SHP77 treated with DMSO at 0.1 percent for 48 hours (cell line): Measurements from ENCODE around the gene EEF1AKMT4.

Source experiments
- DNase-seq: peaks from one replicate; lab custom pipeline; 2025; lab: John Stamatoyannopoulos, UW

Gene EEF1AKMT4

GRCh38 chr3:184249412-184250166 lies at the start of gene EEF1AKMT4:
TSS of gene EEF1AKMT4 (plus strand) at chr3:184249672. CDS start at chr3:184249695, 23 bp downstream.
- DNase-seq = peak; percentile 96

DNA sequence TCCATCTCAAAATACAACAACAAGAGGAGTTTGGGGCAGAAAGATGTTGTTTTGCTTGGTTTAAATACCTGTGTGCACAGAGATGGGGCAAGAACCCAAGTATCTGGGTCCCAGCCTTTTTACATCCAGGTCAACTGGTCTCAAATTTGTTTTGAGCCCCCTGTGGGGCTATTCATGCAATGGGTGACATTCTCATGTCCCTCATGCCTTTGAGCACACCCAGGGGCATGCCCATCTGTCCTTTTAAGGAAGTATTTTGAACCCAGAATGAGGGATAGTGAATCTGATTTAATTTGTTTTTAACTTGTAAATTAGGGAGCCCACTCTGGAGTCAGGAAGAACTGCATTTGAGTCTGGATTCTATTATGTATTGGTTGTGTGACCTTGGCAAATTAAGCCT lies 48.6 kb upstream of the EEF1AKMT4 start:
- DNase-seq = no peak

- no peak for DNase-seq
Measured at GRCh38 chr3:184203526-184203925, 45.9 kb upstream of the EEF1AKMT4 start.

- no peak for DNase-seq
Measured at GRCh38 chr3:184209146-184209923, 40.1 kb upstream of the EEF1AKMT4 start.

DNA sequence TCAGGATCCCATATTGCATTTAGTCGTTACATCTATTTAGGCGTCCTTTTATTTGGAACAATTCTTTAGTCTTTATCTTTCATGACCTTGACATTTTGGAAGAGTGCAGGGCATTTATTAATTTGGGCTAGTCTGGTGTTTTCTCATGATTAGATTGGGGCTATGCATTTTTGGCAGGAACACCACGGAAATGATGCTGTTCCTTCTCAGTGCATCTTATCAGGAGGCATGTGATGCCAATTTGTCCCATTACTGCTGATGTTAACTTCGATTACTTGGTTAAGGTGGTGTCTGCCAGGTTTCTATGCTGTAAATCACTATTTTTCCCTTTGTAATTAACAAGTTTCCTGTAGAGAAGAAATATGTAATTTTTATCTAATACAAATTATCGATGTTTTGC lies 38.2 kb upstream of the EEF1AKMT4 start:
- no peak for DNase-seq

DNA sequence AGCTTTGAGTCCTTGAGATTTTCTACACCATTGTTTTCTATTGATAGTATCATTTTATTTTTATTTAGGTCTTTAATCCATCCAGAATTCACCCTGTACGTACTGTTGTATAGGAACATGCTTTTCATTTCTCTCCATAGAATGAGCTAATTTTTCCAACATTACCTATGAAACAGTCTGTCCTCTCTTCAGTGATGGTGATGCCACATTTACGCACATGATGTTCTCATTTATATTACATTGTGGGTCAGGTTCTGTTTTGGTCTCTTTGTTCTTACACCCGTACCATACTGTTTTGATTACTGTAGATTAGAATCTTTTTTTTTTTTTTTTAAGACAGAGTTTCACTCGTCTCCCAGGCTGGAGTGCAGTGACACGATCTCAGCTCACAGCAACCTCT lies 37.8 kb upstream of the EEF1AKMT4 start:
- no peak for DNase-seq

DNA sequence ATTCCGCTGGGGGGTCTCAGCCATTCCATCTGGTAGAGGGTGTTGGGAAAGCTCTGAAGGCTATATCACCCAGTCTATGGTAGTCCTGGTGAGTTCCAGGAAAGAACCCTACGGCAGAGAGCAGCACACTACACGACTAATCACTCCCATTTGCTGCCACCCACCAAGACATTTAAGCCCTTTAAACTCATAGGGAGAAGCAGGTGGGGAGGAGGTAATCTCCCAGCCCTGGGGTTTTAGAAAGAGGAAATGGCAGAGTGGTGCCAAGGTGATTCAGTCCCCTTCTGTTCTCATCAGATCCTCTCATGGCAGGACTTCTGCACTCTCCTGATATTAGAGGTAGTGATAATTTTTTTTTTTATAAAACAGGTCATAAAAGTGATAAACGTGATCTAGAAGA lies 30.7 kb upstream of the EEF1AKMT4 start:
- no peak for DNase-seq

DNA sequence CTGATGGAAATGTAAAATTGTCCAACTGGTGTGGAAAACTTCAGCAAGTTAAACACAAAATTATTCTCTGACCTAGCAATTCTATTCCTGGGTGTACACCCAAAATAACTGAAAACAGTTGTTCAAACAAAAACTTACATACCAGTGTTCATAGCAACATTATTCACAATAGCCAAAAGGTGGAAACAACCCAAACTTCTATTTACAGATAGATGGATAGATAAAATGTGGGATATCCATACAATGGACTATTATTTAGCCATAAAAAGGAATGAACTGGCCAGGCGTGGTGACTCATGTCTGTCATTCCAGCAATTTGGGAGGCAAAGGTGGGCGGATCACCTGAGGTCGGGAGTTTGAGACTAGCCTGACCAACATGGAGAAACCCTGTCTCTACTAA lies 27.0 kb upstream of the EEF1AKMT4 start:
- no peak for DNase-seq

DNA sequence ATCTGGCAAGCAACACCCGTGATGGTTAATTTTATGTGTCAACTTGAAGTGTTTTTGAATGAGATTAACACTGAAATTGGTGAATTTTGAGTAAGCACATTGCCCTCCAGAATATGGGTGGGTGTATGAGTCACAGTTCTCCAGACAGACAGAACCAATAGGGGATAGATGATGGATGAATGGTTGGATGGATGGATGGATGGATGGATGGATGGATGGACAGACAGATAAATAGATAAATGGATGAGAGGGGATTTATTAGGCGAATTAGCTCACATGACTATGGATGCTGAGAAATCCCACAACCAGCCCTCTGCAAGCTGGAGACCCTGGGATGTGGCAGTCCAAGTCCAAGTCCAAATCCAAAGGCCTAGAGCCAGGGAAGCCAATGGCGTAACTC lies 25.5 kb upstream of the EEF1AKMT4 start:
- DNase-seq = no peak

DNA sequence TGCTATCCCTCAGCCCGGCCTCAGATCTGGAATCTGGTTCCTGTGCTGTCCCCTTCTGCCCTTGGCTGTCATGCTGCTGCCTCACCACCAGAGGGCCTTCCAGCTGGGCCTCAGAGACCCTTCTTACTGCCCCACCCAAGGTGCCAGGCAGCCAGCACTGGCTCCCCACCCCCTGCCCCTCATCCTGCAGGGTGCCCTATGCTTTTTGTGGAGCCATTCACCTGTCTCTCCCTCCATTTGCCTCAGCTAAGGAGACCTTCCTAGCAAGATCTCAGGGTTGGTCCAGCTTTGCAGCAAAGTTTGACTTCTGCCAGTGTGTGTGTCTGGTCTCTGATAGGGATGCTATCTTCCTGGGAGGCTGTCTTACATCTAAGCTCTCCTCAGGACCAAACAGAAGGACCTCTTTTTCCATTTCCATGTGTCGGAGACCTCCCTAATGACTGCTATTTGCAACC lies 22.0 kb upstream of the EEF1AKMT4 start:
- DNase-seq = no peak

- no peak for DNase-seq
Measured at GRCh38 chr3:184228376-184229137, 20.9 kb upstream of the EEF1AKMT4 start.

DNA sequence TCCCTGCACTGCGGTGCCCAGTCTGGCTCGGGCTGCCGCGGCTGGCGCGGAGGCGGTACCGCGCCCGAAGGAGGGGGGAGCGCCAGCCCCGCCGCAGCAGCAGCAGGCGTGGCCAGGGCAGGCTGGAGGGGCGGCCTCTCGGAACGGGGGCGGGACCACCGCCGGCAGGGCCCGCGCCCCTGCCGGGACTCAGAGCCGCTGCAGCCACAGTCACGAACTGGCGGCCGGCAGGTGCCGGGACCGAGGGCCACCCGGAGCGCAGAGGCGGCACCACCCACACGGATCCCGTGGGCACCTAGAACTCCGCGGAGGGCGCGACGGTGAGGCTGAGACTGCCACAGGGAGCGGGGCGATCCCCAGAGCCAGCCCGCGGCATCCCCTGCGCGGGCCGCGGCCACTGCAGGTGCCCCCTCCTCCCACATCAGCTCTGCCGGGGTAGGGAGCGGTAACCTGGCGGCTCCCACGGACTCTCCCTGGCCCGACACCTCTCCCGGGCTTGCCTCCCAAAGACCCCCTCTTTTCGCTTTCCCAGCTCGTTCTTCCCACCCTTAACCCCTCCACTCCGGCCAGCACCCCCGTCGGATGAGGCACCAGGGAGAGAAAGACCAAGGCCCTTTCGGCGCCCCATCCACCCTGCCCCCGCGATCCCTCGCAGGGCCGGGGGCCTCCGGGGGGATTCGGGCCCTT lies 19.9 kb upstream of the EEF1AKMT4 start, which contains the start of gene VWA5B2:
Gene VWA5B2, plus strand, starts transcription at position 192 of the 687 bp plus-strand sequence. CDS start 944 bp downstream, outside the sequence.
- peak; percentile 31 for DNase-seq

DNA sequence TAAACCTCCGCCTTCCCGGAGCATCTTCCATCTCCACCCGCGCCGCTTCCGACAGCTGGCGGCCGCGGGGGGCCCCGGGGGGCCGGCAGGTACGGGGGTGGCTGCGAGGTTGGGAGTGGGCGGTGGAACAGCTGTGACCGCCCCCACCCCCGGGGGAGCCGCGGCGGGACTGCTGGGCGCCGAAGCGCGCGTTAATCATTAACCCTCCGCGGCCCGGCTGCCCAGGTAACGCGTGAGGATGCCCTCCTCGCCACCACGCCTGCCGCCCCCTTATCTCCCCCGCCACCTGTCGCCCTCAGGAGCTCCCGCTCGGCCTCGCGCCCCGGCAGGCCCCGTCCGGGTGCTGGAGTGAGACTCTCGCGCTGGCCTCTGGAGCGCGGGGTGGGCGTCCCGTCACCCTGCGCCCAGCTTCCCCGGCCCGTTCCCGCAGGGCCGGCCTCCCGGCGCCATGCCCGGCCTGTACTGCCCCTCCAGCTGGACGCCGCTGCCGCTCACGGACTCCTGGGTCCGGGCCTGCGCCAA lies 19.3 kb upstream of the EEF1AKMT4 start:
- no peak for DNase-seq

DNA sequence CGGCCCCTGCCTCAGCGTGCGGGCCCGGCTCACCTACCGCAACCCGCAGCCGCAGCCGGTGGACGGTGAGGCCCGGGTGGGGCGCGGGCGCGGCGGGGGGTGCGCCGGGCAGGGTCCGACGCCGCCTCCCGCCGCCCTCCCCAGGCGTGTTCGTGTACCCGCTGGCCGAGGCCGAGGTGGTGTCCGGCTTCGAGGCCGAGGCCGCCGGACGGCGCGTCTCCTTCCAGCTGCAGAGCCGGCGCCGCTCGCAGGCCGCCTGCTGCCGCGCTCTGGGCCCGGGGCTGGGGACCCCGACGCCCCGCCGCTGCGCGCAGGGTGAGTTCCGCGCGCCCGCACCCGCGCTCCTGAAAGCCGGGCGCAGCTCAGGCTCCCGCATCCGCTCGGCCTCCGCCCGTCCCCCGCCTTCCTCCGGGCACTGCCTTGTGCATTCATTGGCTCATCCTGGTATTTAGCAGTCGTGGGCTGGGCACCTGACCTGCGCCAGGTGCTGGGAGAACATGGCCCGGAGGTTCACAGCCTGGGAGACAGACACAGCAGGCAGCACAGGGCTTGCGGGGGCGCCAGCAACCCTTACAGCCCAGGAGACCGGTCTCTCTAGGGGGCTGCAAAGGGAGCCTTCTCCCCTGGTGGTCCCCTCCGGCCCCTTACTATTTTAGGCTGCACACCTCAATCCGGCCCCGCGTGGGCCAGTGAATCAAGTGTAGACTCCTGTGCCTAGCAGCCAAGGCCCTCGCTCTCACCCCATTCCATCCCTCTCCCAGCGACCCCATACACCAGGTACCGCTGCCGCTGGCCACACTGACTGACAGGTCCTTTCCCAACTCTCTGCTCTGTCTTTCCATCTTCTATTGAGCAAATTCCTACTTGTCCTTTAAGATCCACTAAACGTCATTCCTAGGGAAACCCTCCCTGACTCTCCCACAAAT lies 18.6 kb upstream of the EEF1AKMT4 start:
- no peak for DNase-seq

- DNase-seq = no peak
Measured at GRCh38 chr3:184231671-184232070, 17.8 kb upstream of the EEF1AKMT4 start.

- no peak for DNase-seq
Measured at GRCh38 chr3:184233127-184233843, 16.2 kb upstream of the EEF1AKMT4 start.

DNA sequence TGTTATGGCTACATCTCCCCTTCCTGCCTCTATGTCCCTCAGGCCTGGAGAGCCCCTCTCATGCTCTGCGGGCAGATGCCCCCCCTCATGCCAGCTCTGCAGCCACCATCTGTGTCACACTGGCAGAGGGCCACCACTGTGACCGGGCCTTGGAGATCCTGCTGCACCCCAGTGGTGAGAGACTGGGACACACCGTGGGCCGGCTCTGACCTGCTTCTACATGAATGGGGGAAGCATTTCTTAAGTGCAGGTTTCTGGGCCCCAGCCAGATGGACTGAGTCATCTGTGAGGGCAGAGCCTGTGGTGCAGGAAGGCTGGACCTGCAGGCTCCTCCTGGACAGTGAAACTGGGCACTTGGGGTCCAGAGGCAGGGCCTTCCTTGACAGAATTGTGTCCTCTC lies 15.2 kb upstream of the EEF1AKMT4 start:
- DNase-seq = no peak

- no peak for DNase-seq
Measured at GRCh38 chr3:184234671-184235380, 14.6 kb upstream of the EEF1AKMT4 start.

GRCh38 chr3:184235381-184236032 lies 14.0 kb upstream of the EEF1AKMT4 start:
- DNase-seq = no peak
